HT1080 (cell line): ENCODE data around the gene DBNL. TPM values are rescaled to one million over a fixed set of nuclear protein-coding genes. Genes with fewer than 3 reads are reported as not detected.

Experiments
- DNase-seq: peaks from one replicate; pipeline ENCODE4 v3.0.0-alpha.2; 2015; ENCODE audit warnings: low read depth
- total RNA-seq: library from RNA; depleted of rRNA; stranded (reverse); fragments of >200 nt; shearing (Covaris generic); gene quantifications from 2 replicates; pipeline ENCODE4 v1.2.3, GENCODE V29; 2014

Gene DBNL
- total RNA-seq, 1 experiment from 2014 or later: 156 TPM

- DNase-seq: no peak
Observed at GRCh38 chr7:44042221-44042620, 2.3 kb upstream of the DBNL start.

- DNase-seq: no peak
Observed at GRCh38 chr7:44043902-44044301, 600 bp upstream of the DBNL start.

- DNase-seq: no peak
Observed at GRCh38 chr7:44045226-44046014, 918 bp downstream of the DBNL start.

- DNase-seq: no peak
Observed at GRCh38 chr7:44046321-44047061, 2.0 kb downstream of the DBNL start.

- no peak for DNase-seq
Observed at GRCh38 chr7:44048031-44048795, 3.7 kb downstream of the DBNL start.

- no peak for DNase-seq
Observed at GRCh38 chr7:44050121-44050914, 5.8 kb downstream of the DBNL start.

- no peak for DNase-seq
Observed at GRCh38 chr7:44050915-44051560, 6.5 kb downstream of the DBNL start.

GRCh38 chr7:44051611-44052220 is 7.2 kb downstream of the DBNL start:
- no peak for DNase-seq

- no peak for DNase-seq
Observed at GRCh38 chr7:44052771-44053365, 8.4 kb downstream of the DBNL start.

GRCh38 chr7:44056681-44057080 is 12.2 kb downstream of the DBNL start:
- no peak for DNase-seq

- no peak for DNase-seq
Observed at GRCh38 chr7:44057181-44057848, 12.8 kb downstream of the DBNL start.

- DNase-seq: no peak
Observed at GRCh38 chr7:44057849-44058758, 13.6 kb downstream of the DBNL start.

- no peak for DNase-seq
Observed at GRCh38 chr7:44058759-44059218, 14.3 kb downstream of the DBNL start.

- no peak for DNase-seq
Observed at GRCh38 chr7:44059219-44060090, 15.0 kb downstream of the DBNL start.

- no peak for DNase-seq
Observed at GRCh38 chr7:44060091-44060947, 15.8 kb downstream of the DBNL start.
